NCI-H748 treated with DMSO at 0.1 percent for 48 hours (cell line): ENCODE measurements around the gene SHISA5.
"Not testable (repeated sequence)": the region's sequence is repeated elsewhere in the genome, so short reads cannot be mapped to it uniquely, and the experiment has no call there.

Experiments used
- DNase-seq: peaks from one replicate; lab custom pipeline; 2025; lab: John Stamatoyannopoulos, UW

The SHISA5 gene

DNA sequence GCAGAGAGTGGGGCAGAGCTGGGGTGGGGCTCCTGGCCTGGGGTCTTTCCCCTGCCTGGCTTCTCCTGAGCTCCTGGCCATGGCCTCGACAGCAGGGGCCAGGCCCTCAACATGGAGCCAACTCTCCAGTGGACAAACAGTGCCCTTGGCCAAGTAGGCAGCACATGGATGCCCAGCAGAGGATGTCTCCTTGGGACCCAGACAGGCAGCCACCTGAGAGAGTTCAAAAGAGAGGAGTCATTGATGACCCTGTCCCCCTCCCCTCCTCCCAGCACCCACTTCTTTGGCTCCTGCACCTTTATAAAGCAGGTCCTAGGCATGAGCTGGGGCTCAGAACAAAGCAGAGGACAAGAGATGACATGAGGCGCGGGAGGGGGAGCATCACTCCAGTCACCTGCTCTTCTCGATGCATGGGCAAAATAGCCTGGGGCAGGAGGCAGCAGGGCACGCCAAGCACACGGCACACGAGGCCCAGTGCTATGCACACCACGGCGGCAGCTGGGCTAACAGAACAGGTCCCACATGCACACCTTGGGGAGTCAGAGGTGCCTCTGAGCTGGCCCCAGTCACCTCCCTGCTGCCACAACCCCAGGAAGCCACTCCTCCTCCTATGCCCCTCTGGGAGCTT is 27.4 kb downstream of the SHISA5 start:
- DNase-seq: no peak

DNA sequence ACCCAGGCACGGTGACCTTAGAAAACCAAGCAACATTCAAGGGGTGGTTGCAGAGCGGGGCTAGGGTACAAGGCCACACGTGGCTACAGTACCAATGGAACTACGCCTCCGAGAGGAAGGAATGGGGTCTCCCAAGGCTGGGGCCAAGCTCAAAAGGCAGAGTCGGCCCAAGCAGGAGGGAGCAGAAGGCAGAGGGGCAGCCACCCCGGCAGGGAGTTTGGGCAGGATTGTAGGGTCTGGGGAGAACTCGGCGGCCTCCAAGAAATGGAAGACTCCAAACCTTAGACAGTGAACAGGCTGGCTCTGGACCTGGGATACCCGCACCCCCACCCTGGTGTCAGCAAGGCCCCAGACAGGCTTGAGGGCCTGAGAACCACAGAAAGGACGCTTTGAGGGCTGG is 28.8 kb downstream of the SHISA5 start:
- DNase-seq: no peak

DNA sequence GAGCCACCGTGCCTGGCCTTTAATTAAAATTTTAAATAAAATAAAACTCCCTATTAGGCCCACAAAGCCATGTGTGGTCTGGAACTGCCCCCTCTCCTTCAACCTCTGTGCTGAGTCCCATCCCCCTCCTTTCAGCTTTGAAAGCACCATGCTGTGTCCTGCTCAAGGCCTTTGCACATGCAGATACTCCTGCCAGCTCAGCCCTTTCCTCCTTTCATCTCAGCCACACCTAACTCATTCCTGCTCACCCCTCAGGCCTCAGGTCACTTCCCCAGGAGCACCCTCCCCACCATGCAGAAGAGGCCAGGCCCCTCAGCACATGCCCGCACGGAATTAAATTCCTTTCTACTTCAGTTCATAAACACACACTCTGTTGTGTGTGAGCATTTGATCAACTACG is 29.4 kb downstream of the SHISA5 start:
- no peak for DNase-seq

DNA sequence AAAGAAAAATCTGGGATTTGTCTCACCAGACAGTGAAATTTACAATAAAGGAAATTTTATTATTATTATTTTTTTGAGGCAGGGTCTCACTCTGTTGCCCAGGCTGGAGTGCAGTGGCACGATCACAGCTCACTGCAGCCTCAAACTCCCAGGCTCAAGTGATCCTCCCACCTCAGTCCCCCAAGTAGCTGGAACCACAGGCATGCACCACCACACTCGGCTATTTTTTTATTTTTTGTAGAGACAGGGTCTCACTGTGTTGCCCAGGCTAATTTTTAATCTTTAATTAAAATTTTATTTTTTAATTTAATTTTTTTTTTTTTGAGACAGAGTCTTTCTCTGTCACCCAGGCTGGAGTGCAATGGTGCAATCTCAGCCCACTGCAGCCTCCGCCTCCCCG is 29.9 kb downstream of the SHISA5 start:
- DNase-seq: not testable (repeated sequence)

DNA sequence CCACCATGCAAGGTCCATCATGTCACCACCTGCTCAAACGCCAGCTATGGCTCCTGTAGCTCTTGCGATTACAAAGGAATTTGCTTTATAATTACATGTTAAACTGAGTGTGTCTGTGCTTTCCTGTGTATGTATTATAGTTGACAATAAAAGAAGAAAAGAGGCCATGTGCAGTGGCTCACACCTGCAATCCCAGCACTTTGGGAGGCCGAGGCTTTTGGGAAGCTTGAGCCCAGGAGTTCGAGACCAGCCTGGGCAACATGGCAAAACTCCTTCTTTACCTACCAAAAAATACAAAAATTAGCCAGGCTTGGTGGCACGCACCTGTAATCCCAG is 30.4 kb downstream of the SHISA5 start:
- no peak for DNase-seq

DNA sequence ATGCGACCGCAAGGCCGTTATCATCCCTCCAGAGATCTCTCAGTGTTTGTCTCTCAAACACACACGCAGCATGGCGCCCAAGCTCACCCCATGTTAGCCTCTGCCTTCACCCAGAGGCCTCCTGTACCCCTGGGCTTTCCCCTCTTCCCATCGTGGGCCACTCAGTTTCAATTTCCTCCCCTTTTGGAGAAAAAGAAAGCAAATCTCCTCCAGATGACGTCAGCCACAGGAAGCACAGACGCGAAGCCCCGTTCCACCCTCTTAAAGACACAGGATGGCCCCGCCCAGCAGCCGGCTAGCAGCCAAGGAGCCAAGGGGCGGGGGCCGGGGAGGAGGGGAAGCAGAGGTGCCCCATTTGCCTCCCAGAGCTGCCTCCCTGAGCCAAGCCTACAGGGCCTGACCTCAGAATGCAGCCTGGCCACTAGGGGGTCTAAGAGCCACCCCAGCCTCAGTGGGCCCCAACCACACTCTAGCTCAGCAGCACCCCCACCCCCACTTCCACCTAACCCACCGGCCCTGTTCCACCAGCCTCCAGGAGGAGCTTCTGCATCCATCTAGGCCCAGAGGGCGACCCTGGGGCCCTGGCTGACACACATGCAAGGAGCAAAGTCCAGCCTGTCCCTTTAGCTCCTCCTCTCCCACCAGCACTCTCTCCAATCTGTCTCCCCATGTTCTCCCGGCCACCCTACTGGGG is 30.9 kb downstream of the SHISA5 start:
- peak; percentile 24 for DNase-seq

DNA sequence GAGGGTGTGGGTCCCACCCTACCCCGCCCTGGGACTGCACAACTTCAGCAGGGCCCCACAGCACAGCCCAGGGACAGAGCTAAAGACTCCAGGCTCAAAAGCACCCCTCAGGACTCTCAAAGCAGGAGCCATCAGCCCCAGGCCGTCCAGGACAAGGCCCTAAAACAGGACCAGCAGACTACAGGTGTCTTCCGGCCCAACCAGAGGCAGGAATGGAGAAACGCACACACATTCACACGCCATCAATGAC is 31.4 kb downstream of the SHISA5 start:
- no peak for DNase-seq

DNA sequence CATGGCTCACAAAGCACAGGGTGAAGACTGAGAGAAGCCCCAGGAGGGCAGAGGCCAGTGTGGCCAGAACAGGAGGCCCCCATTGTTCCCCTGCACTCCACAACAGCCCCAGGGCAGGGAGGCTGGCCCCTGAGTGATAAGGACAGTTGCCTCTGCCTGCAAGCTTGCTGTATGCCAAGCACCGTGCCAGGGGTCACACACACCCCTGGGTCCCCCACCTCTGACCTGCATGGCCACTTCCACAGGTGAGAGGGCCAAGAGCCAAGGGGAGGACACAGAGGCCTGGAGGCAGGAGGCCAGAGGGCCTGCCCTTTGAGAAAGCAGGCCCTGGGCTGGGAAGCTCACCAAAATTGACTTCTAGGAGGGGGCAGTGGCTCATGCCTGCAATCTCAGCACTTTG is 33.7 kb downstream of the SHISA5 start:
- no peak for DNase-seq

DNA sequence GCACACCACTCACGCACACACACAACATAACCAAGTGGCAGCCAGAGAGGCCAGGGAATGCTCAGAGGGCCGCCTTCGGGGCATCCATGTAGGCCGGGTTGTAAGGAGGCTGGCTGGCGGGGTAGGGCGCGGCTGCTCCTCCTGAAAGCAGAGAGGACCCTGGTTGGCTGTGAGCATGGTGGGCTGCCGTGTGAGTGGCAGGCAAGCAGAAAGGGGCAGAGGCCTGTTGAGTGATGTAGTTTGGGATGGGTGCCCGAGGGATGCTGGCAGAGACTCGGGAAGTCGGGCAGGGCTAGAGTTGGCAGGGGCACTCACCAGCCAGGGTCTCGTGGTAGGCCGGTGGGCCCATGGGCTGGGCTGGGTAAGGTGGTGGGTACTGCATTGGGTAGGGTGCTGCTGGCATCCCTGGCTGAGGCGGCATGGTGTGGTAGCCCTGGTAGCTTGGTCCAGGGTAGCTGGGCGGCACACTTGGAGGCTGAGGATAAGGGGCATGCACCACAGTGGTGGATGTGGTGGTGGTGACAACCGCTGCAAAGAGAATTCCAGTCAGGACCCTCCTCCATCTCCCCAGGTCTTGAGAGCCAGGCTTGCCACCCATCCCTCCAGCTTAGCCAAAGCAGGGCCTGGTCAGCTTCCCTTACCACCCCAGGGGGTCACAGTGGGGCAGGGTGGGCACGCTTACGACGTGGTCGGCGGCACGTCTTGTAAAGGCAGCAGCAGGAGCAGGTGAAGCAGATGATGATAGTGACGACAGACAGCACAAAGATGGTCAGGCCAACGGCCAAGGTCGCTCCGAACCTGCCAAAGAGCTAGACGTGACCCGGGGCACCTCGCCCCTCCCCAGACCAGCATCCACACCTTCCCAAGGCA is 34.7 kb downstream of the SHISA5 start:
- no peak for DNase-seq

DNA sequence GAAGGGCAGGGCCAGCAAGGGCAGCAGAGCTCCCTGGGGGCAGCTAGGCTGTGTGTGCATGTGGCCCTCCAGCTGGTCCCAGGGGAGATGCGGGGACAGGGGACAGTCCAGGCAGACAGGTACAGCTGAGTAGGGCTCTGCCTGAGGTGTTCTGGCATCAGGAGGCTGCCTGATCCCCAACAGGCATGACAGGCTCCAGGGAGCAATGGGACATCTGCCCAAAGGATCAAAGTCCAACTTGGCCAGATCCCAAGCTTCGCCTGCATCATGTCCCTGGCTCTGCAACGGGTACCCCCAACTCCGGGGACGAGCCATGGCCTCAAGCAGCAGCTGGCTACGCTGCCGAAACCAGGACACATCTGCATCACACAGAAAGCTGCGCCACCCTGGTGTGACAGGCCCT is 35.6 kb downstream of the SHISA5 start:
- no peak for DNase-seq

DNA sequence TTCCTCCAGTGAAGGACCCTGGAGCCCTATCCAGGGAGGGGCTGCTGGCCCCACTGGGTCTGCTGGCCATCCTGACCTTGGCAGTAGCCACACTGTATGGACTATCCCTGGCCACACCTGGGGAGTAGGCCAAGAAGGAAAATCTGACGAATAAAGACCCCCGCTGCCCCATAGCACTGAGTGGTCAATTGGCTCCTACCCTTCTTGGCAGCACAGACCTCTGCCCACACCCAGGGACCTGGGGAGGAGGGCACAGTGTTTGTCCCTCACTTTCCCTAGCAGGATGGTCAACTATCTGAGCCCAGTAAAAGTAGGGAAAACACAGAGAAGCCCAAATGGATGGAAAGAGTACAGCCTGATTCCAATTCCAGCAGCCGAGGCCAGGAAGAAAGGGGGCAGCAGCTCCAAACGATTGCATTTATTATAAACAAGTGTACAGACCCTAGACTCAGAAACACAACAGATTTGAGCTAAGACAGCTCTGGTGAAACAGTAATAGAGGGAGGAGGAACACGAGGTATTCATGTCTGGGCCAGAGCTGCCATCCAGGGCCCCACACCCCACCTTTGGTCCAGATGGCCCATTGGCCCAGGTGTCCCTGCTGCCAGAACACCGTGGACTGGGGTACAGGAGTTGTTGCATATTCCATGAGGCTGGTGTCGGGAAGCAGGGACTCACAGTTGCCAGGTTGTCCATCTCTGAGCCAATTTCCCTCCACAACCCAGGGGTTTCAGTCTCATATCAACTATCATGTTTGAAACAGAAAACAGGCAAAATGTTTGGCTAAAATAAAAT is 36.3 kb downstream of the SHISA5 start:
- no peak for DNase-seq

DNA sequence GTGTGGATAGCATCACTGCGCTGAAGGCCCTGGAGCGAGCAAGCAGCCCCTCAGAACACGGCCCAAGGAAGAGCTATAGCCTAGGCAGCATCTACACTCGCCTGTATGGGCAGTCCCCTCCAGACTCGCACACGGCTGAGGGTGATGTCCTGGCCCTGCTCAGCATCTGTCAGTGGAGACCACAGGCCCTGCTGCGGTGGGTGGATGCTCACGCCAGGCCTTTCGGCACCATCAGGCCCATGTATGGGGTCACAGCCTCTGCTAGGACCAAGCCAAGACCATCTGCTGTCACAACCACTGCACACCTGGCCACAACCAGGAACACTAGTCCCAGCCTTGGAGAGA is 36.9 kb downstream of the SHISA5 start:
- no peak for DNase-seq

DNA sequence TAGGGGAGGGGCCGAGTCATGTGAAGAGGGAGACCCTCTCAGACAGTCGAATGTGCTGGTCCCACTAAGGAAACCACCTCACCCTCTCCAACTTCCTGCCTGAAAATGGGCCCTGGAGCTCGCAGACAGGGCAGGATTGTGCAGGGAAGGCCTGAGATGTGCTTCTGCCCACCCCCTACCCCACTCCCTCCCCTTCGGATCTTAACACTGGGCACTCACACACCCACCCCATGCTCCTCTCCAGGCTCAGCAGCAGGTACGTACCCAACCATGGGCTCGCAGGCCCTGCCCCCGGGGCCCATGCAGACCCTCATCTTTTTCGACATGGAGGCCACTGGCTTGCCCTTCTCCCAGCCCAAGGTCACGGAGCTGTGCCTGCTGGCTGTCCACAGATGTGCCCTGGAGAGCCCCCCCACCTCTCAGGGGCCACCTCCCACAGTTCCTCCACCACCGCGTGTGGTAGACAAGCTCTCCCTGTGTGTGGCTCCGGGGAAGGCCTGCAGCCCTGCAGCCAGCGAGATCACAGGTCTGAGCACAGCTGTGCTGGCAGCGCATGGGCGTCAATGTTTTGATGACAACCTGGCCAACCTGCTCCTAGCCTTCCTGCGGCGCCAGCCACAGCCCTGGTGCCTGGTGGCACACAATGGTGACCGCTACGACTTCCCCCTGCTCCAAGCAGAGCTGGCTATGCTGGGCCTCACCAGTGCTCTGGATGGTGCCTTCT is 37.4 kb downstream of the SHISA5 start:
- DNase-seq: no peak

DNA sequence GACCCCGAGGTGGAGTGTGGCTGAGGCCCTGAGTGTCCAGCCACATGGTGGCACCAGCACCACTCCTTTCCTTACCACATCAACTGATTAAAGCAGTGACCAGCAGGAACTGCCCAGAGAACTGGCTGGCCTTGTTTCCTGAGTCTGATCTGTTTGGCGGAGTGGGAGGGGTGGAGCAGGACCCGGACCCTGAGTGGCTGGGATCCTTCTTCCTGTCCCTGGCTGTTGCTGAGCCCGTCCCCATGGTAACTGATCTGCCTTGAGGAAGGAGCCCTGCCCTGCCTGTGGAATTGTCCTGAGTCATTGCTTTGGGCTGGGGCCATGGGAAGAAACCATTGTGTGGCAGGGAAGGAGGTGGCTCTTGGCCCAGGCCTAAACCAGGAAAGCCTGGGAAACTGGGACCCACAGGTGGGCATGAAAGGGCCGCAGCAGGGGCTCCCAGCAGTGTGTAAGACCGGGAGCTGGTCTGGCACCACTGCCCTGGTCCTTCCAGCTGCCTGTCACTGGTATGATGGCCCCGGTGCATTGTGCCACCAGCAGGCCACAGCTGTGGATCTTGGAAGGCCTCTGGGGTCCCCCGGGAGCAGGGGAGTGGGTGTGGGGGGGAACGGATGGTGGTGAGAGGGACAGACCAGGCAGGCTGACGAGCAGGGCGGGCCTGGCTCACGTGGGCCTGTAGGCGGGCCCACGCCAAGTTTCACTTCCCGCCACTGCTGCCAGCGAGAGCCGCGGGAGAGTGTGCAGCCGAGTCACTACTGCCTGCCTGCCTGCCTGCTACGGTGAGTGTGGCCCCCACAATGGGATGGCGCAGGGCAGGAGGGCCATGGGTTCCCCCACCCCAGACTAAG is 38.2 kb downstream of the SHISA5 start:
- peak; percentile 20 for DNase-seq

DNA sequence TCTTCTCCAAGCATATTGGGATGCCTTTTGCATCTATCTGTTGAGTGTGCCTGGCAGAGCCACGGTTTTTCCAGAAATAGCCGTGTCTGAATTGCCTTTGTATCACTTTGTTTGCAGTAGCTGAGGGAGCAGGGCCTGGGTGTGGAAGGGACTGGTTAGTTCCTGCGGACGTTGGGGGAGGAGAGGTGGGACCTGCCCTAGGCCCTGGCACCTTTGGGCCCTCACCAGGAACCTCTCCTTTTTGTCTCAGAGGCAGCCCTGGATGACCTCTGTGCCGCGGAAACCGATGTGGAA is 38.8 kb downstream of the SHISA5 start:
- no peak for DNase-seq

DNA sequence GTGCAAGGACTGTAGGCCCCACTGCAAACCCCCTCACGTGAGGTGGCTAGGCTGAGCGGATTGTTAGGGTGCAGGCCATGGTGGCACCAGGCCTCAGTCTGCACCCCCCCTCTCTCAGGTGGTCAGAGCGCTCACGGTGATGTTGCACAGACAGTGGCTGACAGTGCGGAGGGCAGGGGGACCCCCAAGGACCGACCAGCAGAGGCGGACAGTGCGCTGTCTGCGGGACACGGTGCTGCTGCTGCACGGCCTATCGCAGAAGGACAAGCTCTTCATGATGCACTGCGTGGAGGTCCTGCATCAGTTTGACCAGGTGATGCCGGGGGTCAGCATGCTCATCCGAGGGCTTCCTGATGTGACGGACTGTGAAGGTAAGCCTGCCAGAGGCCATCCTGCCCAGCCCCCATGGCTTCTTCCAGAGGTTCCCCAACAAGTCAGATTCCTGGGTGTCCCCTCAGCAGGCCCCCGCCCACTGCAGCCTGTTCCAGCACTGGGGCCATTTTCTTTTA is 39.2 kb downstream of the SHISA5 start:
- no peak for DNase-seq

DNA sequence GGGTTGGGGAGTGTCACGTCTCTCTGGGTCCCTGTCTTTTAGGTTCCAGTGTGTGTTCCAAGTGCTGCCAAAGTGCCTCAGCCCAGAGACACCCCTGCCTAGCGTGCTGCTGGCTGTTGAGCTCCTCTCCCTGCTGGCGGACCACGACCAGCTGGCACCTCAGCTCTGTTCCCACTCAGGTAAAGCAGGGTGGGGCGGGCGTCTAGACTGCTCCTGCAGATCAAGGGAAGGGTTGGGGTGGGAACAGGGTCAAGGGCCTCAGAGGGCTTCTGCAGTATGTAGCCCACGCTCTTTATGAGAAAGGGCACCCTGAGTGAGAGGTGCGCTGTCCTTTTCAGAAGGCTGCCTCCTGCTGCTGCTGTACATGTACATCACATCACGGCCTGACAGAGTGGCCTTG is 40.3 kb downstream of the SHISA5 start:
- DNase-seq: no peak

DNA sequence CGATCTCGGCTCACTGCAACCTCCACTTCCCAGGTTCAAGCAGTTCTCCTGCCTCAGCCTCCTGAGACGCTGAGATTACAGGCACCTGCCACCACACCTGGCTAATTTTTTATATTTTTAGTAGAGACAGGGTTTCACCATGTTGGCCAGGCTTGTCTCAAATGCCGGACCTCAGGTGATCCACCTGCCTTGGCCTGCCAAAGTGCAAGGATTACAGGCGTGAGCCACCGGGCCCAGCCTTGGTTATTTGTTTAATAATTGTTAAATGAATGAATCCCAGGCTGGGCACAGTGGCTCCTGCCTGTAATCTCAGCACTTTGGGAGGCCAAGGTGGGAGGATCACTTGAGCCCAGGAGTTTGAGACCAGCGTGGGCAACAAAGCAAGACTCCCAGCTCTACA is 42.2 kb downstream of the SHISA5 start:
- DNase-seq: not testable (repeated sequence)

DNA sequence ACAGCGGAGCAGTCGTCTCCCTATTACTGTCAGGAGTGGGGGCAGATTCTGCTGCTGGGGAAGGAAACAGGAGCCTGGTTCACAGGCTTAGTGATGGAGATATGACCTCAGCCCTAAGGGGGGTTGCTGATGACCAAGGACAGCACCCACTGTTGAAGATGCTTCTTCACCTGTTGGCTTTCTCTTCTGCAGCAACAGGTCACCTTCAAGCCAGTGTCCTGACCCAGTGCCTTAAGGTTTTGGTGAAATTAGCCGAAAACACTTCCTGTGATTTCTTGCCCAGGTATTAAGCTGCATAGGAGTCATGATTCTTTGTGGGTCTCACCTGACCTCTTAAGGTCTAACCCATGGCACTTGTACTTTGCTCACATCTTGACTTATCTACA is 43.5 kb downstream of the SHISA5 start:
- no peak for DNase-seq

DNA sequence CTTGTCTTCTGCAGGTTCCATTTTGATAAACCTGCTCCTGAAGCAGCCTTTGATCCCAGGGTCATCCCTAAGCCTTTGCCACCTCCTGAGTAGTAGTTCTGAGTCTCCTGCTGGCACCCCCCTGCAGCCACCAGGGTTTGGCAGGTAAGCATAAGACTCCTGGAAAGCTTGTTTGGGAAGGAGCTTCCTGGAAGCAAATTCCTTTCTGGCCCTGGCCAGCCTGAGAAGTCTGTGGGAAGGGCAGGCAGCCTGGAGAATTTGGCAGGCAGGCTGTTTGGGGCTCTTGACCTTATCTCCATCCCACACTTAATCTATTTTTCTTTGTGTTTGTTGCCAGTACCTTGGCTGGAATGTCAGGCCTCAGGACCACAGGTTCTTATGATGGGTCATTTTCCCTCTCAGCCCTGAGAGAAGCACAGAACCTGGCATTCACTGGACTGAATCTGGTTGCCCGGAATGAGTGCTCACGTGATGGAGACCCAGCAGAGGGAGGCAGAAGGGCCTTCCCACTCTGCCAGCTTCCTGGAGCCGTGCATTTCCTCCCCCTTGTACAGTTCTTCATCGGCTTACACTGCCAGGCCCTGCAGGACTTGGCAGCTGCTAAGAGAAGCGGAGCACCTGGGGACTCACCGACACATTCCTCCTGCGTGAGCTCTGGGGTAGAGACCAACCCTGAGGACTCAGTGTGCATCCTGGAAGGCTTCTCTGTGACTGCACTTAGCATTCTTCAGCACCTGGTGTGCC is 44.0 kb downstream of the SHISA5 start:
- no peak for DNase-seq

DNA sequence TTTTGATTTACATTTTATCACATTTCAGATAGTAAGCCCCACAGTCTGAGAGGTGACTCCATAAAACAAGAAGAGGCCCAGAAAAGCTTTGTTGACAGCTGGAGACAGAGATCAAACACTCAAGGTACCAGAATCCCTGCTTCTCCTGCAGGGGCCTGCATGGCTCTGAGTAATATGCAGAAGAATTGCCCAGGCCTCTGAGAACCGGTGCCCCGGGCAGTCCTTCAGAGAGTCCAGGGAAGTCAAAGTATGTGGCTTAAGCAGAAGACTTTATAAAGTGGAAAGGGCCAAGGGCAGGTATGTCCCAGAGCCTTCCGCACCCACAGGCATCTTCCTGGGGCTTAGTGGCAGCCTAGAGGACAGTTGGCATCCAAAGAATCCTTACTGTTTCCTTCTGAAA is 44.6 kb downstream of the SHISA5 start:
- DNase-seq: no peak
